HG02870 (cell line): ENCODE data around the gene SMIM14.
"Not testable (repeated sequence)": the region's sequence is repeated elsewhere in the genome, so short reads cannot be mapped to it uniquely, and the experiment has no call there.

Experiments
- ATAC-seq: cut with Tn5 transposase; IDR thresholded peaks from one replicate; pipeline ENCODE4 v1.9.1; 2021; ENCODE audit warnings: mild to moderate bottlenecking, moderate library complexity; ENCODE audit not compliant: unreplicated experiment

Gene SMIM14

GRCh38 chr4:39638354-39639239 is at the start of gene SMIM14:
Gene SMIM14, minus strand, starts transcription at chr4:39638865. Its CDS starts 33,720 bp downstream, at chr4:39605145.
- peak; percentile 67 for ATAC-seq

GRCh38 chr4:39687014-39687413 is 48.3 kb upstream of the SMIM14 start:
- no peak for ATAC-seq

DNA sequence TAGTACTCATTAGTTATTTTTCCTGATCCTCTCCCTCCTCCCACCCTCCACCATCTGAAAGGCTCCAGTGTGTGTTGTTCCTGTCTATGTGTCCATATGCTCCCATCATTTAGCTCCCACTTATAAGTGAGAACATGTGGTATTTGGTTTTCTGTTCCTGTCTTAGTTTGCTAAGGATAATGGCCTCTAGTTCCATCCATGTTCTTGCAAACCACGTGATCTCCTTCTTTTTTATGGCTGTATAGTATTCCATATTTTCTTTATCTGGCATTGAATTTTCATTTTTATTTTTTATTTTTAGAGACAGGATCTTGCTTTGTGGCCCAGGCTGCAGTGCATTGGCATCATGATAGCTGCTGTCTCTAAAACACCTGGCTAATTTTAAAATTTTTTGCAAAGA is 47.3 kb upstream of the SMIM14 start:
- no peak for ATAC-seq

GRCh38 chr4:39682138-39682537 is 43.5 kb upstream of the SMIM14 start:
- ATAC-seq: peak; percentile 88

GRCh38 chr4:39681003-39681402 is 42.3 kb upstream of the SMIM14 start:
- ATAC-seq: not testable (repeated sequence)

DNA sequence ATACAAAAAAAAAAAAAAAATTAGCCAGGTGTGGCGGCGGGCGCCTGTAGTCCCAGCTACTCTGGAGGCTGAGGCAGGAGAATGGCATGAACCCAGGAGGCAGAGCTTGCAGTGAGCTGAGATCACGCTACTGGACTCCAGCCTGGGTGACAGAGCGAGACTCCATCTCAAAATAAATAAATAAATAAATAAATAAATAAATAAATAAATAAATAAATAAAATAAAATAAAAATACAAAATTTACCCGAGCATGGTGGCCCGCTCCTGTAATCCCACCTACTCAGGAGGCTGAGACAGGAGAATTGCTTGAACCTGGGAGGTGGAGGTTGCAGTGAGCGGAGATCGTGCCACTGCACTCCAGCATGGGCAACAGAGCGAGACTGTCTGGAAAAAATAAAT is 37.0 kb upstream of the SMIM14 start:
- not testable (repeated sequence) for ATAC-seq

- not testable (repeated sequence) for ATAC-seq
Observed at GRCh38 chr4:39670296-39670695, 31.6 kb upstream of the SMIM14 start.

DNA sequence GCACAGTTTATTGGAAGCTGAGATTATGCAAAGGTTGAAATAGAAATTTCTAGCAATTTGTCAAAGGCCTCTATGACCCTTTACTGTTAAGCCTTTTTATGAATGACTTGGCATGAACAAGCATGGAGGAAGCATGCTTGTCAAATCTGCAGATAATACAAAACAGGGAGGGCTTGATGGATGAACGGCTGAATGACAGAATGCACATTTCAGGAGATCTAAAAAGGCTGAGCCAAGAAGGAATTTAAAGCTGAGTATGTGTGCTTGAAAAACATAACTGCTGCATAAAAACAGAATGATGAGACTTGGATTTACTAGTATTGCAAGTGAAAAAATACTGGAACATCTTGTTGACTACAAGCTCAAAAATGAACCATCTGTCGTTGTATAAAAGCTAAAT is 30.2 kb upstream of the SMIM14 start:
- no peak for ATAC-seq

- ATAC-seq: no peak
Observed at GRCh38 chr4:39667706-39668105, 29.0 kb upstream of the SMIM14 start.

- ATAC-seq: no peak
Observed at GRCh38 chr4:39664828-39665731, 26.4 kb upstream of the SMIM14 start.

GRCh38 chr4:39662683-39663082 is 24.0 kb upstream of the SMIM14 start:
- no peak for ATAC-seq

DNA sequence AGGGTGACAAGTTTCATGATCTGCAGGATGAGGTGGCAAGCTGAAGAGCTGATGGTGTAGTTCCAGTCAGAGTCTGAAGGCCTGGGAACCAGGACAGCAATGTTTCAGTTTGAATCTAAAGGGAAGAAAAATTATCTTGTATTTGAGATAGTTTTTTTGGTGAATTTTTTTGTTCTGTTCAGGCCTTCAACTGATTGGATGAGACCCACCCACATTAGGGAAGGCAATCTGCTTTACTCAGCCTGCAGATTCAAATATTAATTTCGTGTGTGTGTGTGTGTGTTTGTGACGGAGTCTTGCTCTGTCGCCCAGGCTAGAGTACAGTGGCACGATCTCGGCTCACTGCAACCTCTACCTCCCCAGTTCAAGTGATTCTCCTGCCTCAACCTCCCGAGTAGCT is 22.1 kb upstream of the SMIM14 start:
- ATAC-seq: no peak

GRCh38 chr4:39660045-39660444 is 21.4 kb upstream of the SMIM14 start:
- ATAC-seq: no peak

DNA sequence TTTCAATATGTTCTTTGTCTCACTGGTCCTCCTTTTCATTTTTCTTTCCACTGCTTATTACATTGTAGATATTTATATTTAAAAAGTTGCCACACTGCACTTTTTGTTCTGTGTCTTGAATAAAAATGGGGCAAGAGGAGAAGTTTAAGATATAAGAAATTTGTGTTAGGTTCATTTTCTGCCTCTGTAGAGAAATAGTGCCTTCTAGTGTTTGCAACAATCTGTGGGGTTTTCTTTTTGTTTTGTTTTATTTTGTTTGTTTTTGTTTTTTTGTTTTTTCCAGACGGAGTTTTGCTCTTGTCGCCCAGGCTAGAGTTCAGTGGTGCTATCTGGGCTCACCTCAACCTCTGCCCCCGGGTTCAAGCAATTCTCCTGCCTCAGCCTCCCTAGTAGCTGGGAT is 20.1 kb upstream of the SMIM14 start:
- no peak for ATAC-seq

- ATAC-seq: peak; percentile 68
Observed at GRCh38 chr4:39657465-39657864, 18.8 kb upstream of the SMIM14 start.

GRCh38 chr4:39656638-39657037 is 18.0 kb upstream of the SMIM14 start:
- not testable (repeated sequence) for ATAC-seq

GRCh38 chr4:39655876-39656275 is 17.2 kb upstream of the SMIM14 start:
- peak; percentile 62 for ATAC-seq

GRCh38 chr4:39655211-39655610 is 16.5 kb upstream of the SMIM14 start:
- ATAC-seq: no peak

DNA sequence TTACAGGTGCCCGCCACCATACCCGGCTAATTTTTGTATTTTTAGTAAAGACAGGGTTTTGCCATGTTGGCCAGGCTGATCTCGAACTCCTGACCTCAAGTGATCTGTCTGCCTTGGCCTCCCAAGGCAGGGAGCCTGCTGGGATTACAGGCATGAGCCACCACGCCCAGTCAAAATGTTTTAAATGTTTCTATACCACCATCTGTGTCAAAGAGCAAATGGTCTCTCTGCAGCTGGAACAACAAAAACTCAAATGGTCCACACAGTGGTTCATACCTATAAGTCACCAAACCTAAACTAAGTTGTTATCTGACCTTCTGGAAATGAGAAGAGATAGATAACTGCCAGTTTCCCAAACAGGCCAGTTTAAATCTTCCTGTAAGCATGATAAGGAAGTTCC is 12.9 kb upstream of the SMIM14 start:
- not testable (repeated sequence) for ATAC-seq

DNA sequence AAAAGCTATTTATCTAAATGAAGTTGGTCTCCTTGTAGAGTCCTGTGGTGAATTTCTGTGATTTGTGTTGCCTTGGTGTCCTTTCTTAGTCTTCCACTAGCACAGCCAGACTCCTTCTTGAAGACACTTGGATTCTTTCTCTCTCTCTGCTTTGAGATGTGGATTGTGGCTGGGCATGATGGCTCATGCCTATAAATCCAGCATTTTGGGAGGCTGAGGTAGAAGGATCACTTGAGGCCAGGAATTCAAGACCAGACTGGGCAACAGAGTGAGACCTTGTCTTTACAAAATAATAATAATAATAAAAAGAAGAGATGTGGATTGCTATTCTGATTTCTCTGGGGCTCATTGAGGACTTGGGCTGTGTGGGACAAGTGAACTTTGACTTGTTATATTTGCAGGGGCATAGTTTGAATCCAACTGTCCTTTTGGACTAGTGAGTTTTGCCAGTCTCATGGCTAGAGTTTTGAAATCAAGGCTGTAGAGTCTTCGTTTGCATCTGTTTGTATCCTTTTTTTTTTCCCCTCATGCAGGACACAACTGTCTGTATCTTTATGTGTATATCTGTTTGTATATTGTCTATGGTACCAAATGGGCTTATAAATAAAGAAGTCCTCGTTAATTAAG is 11.1 kb upstream of the SMIM14 start:
- ATAC-seq: no peak
